GM12874 (cell line): ENCODE measurements around the gene KMT2C.

Source experiments
- CTCF ChIP-seq: IDR thresholded peaks from 2 replicates; pipeline ENCODE4 v1.5.1; 2011; ENCODE audit warnings: low read depth, mild to moderate bottlenecking, control low read depth, low read length, moderate library complexity; ENCODE audit not compliant: insufficient read depth

KMT2C gene

GRCh38 chr7:152085131-152085530, 350.7 kb downstream of the KMT2C start:
- TF ChIP-seq CTCF: no peak
